PFSK-1 (cell line): ENCODE measurements around the gene VGF.

Experiments used
- POLR2AphosphoS5 ChIP-seq: IDR thresholded peaks from 2 replicates; pipeline ENCODE4 v1.6.1; 2012; ENCODE audit warnings: low read depth, mild to moderate bottlenecking, control low read depth, low read length, moderate library complexity
- TAF1 ChIP-seq: IDR thresholded peaks from 2 replicates; pipeline ENCODE4 v1.6.1; 2012; ENCODE audit warnings: low read length, control low read depth, borderline replicate concordance; ENCODE audit not compliant: insufficient read depth

GRCh38 chr7:101121991-101122932 lies 43.1 kb downstream of the VGF start:
- TF ChIP-seq TAF1 (no peak), POLR2AphosphoS5 (peak; percentile 54)
